ENCODE measurements around the gene ALAS1. TPM values are rescaled to one million over a fixed set of nuclear protein-coding genes. Genes with fewer than 3 reads are reported as not detected.

ALAS1 gene
- total RNA-seq, 1 donor from 2014 or later: 56.3 TPM

GRCh38 chr3:52247409-52248164 lies 49.6 kb downstream of the ALAS1 start:
- peak overlapping the region; percentile 69 for H3K4me3 Mint-ChIP-seq (ENCODE audit: unreplicated experiment)
- FAIRE-seq: no peak

GRCh38 chr3:52248165-52248541 lies 50.2 kb downstream of the ALAS1 start:
- FAIRE-seq: no peak
- Mint-ChIP-seq H3K27me3 (ENCODE audit: low read depth, unreplicated experiment) (no peaks in the 10 kb centered on the region), H3K27ac (ENCODE audit: unreplicated experiment) (no peak overlapping the region)

More at GRCh38 chr3:52247409-52248164, 49.6 kb downstream of the ALAS1 start:
- Mint-ChIP-seq H3K27ac (ENCODE audit: unreplicated experiment) (peak overlapping the region; percentile 62), H3K27me3 (ENCODE audit: low read depth, unreplicated experiment) (no peaks in the 10 kb centered on the region), H3K4me1 (ENCODE audit: low read depth, unreplicated experiment) (peaks cover 5% of the 10 kb centered on the region), H3K9me3 (ENCODE audit: unreplicated experiment) (peaks cover 4% of the 10 kb centered on the region), H3K36me3 (ENCODE audit: low read depth, unreplicated experiment) (peaks cover 20% of the 10 kb centered on the region)
- Histone ChIP-seq H3K4me1 (ENCODE audit: insufficient read depth, low read length) (peaks cover 20% of the 10 kb centered on the region), H3K27ac (ENCODE audit: low read depth, low read length) (no peak overlapping the region), H2AFZ (ENCODE audit: low read depth, low read length) (no peak overlapping the region), H4K20me1 (ENCODE audit: insufficient read depth, low read length) (peaks cover 47% of the 10 kb centered on the region), H3K4me3 (ENCODE audit: insufficient read depth, low read depth, low read length) (no peak overlapping the region), H3K9ac (ENCODE audit: low read length) (no peak overlapping the region), H3K9me3 (ENCODE audit: insufficient read depth, low read depth, low read length) (no peaks in the 10 kb centered on the region), H3K79me2 (ENCODE audit: insufficient read depth, low read length) (peaks cover 5% of the 10 kb centered on the region), H3K27me3 (ENCODE audit: insufficient read depth, low read length) (no peaks in the 10 kb centered on the region), H3K4me2 (ENCODE audit: low read length) (peak overlapping the region; percentile 92), H3K36me3 (ENCODE audit: insufficient read depth, low read length) (peaks cover 22% of the 10 kb centered on the region)
- TF ChIP-seq EZH2 (IDR thresholded peaks at IDR 0.05; ENCODE audit: insufficient read depth, low read length): no peak
- DNase-seq (ENCODE audit: low read depth): no peak

More at GRCh38 chr3:52248165-52248541, 50.2 kb downstream of the ALAS1 start:
- Histone ChIP-seq H3K36me3 (ENCODE audit: insufficient read depth, low read length) (peaks cover 25% of the 10 kb centered on the region), H3K4me1 (ENCODE audit: insufficient read depth, low read length) (peaks cover 20% of the 10 kb centered on the region), H3K27ac (ENCODE audit: low read depth, low read length) (no peak overlapping the region), H4K20me1 (ENCODE audit: insufficient read depth, low read length) (peaks cover 50% of the 10 kb centered on the region), H3K9ac (ENCODE audit: low read length) (no peak overlapping the region), H3K9me3 (ENCODE audit: insufficient read depth, low read depth, low read length) (no peaks in the 10 kb centered on the region), H2AFZ (ENCODE audit: low read depth, low read length) (no peak overlapping the region), H3K4me2 (ENCODE audit: low read length) (no peak overlapping the region), H3K79me2 (ENCODE audit: insufficient read depth, low read length) (peaks cover 5% of the 10 kb centered on the region), H3K27me3 (ENCODE audit: insufficient read depth, low read length) (no peaks in the 10 kb centered on the region), H3K4me3 (ENCODE audit: insufficient read depth, low read depth, low read length) (no peak overlapping the region)
- peaks cover 8% of the 10 kb centered on the region for H3K4me1 Mint-ChIP-seq (ENCODE audit: low read depth, unreplicated experiment)
- no peak for DNase-seq (ENCODE audit: low read depth)
- H3K9me3 Mint-ChIP-seq (ENCODE audit: unreplicated experiment): peaks cover 3% of the 10 kb centered on the region
- H3K4me3 Mint-ChIP-seq (ENCODE audit: unreplicated experiment): no peak overlapping the region
- peaks cover 24% of the 10 kb centered on the region for H3K36me3 Mint-ChIP-seq (ENCODE audit: low read depth, unreplicated experiment)
- no peak for TF ChIP-seq CTCF (IDR thresholded peaks at IDR 0.05; ENCODE audit: insufficient read depth, low read depth, low read length)
- TF ChIP-seq EZH2 (IDR thresholded peaks at IDR 0.05; ENCODE audit: insufficient read depth, low read length): no peak
